ENCODE results near the gene ASPRV1.

Gene ASPRV1

DNA sequence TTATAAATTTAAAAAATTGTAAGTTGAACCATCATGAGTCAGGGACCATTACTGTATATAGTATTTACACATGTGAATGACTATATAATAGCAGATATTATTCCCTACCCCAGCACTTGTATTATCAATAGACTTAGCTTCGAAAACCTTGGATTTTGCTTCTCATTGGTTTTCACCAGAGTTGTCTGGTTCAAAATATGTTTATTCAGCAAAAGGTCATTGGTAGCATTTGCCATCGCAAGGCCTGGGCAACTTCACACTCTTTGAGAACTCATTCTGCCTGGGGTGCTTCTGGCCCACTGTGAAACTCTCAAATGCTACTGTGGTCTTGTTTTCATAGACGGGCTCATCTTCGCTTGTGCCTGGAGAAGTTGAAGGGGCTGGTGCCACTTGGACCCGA is 26.4 kb downstream of the ASPRV1 start:
- DNase-seq (ENCODE audit: low spot score): no peak
- TF ChIP-seq, protein P1, sequence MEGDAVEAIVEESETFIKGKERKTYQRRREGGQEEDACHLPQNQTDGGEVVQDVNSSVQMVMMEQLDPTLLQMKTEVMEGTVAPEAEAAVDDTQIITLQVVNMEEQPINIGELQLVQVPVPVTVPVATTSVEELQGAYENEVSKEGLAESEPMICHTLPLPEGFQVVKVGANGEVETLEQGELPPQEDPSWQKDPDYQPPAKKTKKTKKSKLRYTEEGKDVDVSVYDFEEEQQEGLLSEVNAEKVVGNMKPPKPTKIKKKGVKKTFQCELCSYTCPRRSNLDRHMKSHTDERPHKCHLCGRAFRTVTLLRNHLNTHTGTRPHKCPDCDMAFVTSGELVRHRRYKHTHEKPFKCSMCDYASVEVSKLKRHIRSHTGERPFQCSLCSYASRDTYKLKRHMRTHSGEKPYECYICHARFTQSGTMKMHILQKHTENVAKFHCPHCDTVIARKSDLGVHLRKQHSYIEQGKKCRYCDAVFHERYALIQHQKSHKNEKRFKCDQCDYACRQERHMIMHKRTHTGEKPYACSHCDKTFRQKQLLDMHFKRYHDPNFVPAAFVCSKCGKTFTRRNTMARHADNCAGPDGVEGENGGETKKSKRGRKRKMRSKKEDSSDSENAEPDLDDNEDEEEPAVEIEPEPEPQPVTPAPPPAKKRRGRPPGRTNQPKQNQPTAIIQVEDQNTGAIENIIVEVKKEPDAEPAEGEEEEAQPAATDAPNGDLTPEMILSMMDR (IDR thresholded peaks at IDR 0.05; ENCODE audit: extremely low read depth, missing control alignments): no peak

DNA sequence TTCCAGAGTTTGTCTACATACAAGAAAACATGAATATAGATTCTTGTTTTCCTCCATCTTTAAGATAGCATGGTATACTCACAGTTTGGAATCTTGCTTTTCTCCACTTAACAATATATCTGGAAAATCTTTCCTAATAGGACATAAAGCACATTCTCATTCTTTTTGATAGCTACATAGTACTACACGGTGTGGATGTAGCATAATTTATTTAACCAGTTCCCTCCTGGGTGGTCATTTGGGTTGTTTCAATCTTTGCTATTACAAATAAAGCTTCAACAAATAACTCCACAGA is 26.9 kb downstream of the ASPRV1 start:
- TF ChIP-seq, protein P1 (IDR thresholded peaks at IDR 0.05; ENCODE audit: extremely low read depth, missing control alignments): no peak
- DNase-seq (ENCODE audit: low spot score): no peak

DNA sequence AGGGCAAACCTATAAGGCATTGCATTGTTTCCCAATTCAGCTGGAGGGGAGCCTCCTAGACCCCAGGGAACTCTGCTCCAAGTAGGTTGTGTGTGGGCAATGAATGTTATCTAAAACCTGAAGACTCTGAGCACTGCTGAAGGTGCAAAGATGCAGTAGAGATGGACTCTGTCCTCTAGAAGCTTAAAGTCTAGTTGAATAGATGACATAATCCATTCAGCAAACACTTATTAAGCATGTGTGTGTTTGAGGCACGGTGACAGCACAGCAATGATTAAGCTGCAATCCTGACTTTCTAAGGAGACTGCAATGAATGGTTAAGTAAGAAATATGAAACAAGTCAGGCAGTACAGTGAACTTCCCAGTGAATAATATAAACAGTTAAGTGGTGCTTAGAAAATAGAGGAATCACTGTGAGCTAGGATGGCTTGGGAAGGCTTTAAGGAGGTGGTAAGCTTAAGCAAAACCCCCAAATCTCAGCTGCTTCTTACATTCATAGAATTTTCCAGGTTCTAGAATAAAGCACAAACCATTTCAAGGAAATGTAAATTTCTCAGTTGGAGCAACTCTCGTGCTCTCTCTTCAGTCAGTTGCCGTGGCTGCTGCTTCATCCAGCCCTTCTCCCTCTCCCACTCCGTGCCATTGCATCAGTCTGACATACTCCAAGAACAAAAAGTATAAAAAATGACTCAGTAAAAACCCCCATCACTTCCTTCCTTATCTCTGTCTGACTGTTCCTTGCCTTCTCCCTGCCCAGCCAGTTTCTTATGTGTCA is 27.4 kb downstream of the ASPRV1 start:
- no peak for DNase-seq (ENCODE audit: low spot score)
- TF ChIP-seq, protein P1 (IDR thresholded peaks at IDR 0.05; ENCODE audit: extremely low read depth, missing control alignments): no peak

DNA sequence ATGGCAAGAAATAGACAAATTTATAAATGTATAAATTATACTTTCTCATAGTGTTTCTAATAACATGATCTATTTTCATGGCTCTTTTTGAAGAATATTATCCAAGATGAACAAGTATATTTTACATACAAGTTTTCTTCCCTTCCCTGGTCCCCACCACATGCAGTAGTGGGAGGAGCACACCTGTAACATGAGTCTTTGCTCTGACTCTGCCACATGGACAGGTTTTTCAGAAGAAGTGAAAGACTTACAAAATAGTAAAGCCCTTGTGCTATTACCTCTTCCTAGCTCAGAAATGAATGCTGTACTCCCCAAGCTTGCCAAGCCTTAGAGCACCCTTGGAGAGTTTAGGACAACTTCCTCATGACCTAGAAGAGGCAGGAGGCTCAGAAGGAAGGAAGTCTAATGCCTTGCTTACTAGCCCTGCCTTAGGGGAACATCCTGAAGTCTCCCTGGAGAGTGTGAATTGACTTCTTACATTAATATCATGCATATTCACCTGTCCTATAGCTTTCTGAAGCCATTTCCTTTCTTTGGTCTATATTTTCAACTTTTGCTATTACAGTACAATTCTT is 28.1 kb downstream of the ASPRV1 start:
- DNase-seq (ENCODE audit: low spot score): no peak
- TF ChIP-seq, protein P1 (IDR thresholded peaks at IDR 0.05; ENCODE audit: extremely low read depth, missing control alignments): no peak

DNA sequence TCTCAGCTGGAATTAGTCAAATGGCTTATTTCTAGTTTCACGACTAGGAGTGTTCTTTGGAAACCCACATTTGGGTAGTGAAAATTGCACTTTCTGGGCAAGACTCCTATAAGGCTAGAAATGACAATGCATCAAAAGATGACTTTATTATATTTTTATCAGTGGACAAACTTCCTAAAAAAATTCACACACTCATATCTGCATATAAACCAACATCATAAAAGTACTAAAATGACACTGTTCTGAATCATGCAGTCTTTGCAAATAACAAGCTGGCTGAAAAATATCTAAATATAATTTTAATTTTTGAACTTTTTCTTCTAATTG is 28.9 kb downstream of the ASPRV1 start:
- DNase-seq (ENCODE audit: low spot score): no peak
- TF ChIP-seq, protein P1 (IDR thresholded peaks at IDR 0.05; ENCODE audit: extremely low read depth, missing control alignments): no peak

DNA sequence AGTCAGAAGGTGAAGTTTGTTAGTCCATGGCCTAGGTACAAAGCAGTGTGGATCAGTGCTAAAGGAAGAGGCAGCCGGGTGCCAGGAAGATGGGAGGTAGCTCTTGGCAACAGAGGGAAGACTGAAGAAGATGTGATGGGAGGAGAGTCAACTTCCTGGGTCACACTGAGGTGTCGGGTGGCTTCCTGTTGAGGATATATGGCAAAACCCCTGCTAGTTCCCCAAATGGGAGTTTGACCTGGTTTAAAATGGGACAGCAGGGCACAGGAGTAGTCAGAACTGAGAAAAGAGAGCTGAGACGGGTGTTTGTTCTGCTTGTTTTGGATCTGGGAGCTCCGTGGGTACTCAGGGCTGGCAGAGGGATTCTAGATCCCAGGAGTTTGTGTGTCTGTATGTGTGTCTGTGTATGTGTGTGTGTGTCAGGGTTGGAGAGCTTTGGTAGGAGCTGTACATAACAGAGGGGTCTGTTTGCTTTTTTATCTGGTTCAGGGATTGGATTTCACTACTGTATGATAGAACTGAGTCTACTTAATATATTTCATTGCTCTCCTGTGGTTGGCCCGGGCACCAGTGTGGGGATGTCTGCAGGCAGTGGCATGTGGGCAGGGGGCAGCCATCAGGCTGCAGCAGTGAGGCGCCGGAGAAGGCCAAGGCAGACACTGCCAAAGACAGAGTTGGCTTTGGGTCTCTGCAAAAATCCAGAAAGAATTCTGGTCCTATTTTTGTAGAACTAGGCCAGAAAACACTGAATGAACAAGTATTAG is 29.4 kb downstream of the ASPRV1 start:
- no peak for DNase-seq (ENCODE audit: low spot score)
- TF ChIP-seq, protein P1 (IDR thresholded peaks at IDR 0.05; ENCODE audit: extremely low read depth, missing control alignments): no peak

DNA sequence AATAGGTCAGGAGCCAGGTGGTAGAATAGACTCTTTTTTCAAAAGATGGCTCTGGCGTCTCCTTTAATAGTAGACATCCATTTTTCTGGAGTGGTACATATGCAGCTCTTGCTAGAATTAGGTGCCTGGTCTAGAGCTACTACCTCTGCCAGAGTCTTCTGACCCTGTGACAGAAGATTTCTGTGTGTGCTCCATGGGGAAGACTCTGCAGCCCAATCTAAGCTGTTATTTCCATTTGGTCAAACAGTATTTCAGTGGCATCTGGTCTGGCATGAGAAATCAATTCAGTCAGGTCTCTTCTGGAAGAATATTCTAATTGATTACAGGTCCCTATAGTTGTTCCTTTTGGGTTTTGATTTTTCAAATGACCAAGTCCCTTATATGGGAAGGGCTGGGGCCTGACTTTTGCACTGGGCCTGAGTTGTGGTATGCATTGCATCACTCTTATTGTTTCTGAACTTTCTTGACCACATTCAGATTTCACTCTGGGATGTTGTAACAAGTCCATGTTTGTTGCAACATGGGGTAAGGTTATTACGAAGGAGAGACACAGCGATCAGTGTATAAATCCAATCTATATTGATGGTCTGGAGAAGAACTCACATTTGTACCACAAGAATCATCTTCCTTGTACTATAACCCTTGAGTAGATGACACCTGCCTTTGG is 34.4 kb downstream of the ASPRV1 start:
- no peak for DNase-seq (ENCODE audit: low spot score)
- TF ChIP-seq, protein P1 (IDR thresholded peaks at IDR 0.05; ENCODE audit: extremely low read depth, missing control alignments): no peak
